Tracheal epithelial cell (primary cell): ENCODE results near the gene AMBN. TPM values are rescaled to one million over a fixed set of nuclear protein-coding genes. Genes with fewer than 3 reads are reported as not detected.

Source experiments
- total RNA-seq: library from RNA; depleted of rRNA; stranded (reverse); fragments of >200 nt; gene quantifications from 2 replicates; pipeline ENCODE4 v1.2.1, GENCODE V29; 2014

The AMBN gene, protein sequence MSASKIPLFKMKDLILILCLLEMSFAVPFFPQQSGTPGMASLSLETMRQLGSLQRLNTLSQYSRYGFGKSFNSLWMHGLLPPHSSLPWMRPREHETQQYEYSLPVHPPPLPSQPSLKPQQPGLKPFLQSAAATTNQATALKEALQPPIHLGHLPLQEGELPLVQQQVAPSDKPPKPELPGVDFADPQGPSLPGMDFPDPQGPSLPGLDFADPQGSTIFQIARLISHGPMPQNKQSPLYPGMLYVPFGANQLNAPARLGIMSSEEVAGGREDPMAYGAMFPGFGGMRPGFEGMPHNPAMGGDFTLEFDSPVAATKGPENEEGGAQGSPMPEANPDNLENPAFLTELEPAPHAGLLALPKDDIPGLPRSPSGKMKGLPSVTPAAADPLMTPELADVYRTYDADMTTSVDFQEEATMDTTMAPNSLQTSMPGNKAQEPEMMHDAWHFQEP
- total RNA-seq: not detected in 2 replicates

DNA sequence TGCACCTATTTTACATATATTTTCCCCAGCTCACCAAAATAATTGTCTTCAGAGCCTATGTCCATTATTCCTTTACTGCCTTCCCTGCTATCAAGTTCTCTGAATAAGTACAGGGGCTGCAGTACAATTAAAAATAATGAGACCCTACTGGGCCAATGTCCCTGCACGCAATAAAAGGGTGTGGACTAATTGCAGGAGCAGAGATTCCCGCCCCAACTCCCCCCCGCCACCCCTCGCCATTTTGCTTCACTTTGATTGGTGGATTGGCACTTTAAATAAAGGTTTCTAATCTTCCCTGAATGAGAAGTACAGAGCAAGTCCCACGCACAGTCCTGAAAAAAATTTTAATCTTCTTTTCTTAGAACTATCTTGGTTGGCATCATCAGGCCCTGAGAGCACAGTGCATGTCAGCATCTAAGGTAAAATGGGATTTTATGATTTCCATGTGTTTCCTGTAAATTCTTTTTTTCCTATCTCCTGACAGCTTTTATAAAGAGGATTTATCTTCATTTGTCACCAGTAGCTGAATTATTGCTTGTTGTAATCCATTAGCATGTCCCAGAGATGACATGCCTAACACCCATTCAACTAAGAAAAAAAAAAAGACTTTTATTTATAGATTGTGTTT lies at the start of gene AMBN:
Gene AMBN (plus strand): TSS at position 302 of the 628 bp plus-strand sequence. CDS start 103 bp downstream, at position 405.

GRCh38 chr4:70628444-70628843 lies 36.4 kb downstream of the AMBN start, which contains the start of gene ENAM:
ENAM (plus strand) TSS chr4:70628744; CDS start chr4:70629501, 757 bp downstream.

Other genes with a start within 250 kb of the AMBN start
- not detected in 2 replicates for gene SMR3A, start 231.5 kb upstream of the AMBN start, total RNA-seq
- not detected in 2 replicates for gene SMR3B, start 209.1 kb upstream of the AMBN start, total RNA-seq
- not detected in 2 replicates for gene OPRPN, start 194.3 kb upstream of the AMBN start, total RNA-seq
- gene MUC7, start 120.1 kb upstream of the AMBN start, total RNA-seq: not detected in 2 replicates
- 0.85 and 1.9 TPM in 2 replicates for gene AMTN, start 73.7 kb upstream of the AMBN start, total RNA-seq
- gene ENAM, start 36.5 kb downstream of the AMBN start, total RNA-seq: 0.48 TPM in 1 of 2 replicates, not detected in the other
- gene JCHAIN, start 74.3 kb downstream of the AMBN start, total RNA-seq: not detected in 2 replicates
- gene UTP3, start 96.3 kb downstream of the AMBN start, total RNA-seq: 10.7 and 12.8 TPM in 2 replicates
- gene RUFY3, start 129.7 kb downstream of the AMBN start, total RNA-seq: 36.6 and 43.7 TPM in 2 replicates
- gene GRSF1, start 247.6 kb downstream of the AMBN start, total RNA-seq: 87.6 and 94.7 TPM in 2 replicates